NCI-H226 (cell line): ENCODE results near the gene TNP1.

Experiments used
- DNase-seq: peaks from one replicate; pipeline ENCODE4 v3.0.0-alpha.2; 2015

Gene TNP1

DNA sequence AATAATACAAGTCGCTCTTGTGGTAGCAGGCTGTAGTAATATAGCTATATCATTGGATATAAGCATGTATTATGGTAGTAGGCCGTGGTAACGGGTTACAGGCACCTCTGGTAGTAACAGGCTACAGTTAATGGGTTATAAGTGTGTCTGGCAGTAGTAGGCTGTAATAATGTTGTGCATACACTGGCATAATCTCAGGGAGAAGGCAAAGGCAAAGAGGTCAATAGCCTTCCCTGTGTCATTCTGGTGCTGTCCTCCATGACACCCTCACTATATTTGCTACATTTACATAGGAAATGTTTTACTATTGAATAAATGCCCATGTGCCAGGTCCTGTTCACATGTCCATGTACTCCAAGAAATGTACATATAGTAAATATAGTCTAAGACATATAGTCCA is 12.8 kb upstream of the TNP1 start:
- DNase-seq: no peak

- DNase-seq: no peak
Observed at GRCh38 chr2:216872040-216872439, 12.2 kb upstream of the TNP1 start.

- no peak for DNase-seq
Observed at GRCh38 chr2:216871333-216871934, 11.6 kb upstream of the TNP1 start.

- DNase-seq: no peak
Observed at GRCh38 chr2:216870508-216871332, 10.9 kb upstream of the TNP1 start.

DNA sequence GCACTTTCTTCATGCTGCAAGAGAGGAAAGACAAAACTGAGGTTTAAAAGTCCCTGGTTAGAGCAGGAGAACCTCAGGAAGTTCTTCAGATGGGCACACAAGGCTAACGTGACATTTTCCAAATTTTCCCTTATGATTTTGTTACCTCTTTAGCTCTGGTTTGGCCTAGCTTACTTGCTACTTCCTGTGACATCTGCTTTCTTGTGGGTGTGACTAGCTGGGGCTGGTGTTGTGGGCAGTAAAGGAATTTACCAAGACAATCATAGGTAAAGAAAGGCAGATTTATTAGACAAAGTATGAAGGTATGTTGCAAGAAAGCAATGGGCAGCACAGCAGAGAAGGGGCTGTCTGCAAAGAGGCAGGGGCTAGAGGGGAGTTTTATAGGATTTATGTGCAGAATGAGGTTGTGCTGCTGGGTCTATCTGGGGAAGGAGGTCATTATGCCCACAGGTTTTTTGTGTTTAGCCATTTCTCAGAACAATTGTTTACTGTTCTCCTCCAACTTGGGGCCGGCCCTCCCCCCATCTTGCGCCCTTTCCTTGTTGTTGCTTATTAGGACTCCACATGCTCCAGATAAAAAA is 6.7 kb upstream of the TNP1 start:
- DNase-seq: no peak

DNA sequence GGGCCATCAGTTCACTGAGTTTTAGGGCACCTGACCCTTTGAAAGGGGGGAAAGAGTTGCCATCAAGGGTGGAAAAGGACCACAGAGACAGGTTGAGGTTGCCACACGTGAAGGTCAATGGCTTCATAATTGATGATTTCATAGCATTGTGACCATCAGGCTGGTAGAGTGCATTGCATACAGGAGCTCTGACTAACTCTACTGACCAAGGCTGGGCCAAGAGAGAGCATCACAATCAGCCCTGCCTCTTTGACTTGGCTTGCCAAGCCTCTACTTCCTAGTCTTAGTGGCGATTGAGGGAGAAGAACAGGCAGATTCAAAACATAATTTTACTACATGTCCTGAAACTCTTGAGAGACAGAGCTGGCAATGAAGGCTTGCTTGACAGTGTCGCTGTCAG is 5.8 kb upstream of the TNP1 start:
- DNase-seq: no peak

GRCh38 chr2:216863946-216864345 is 4.1 kb upstream of the TNP1 start:
- DNase-seq: no peak

- no peak for DNase-seq
Observed at GRCh38 chr2:216862628-216863398, 2.9 kb upstream of the TNP1 start.

- peak; percentile 6 for DNase-seq
Observed at GRCh38 chr2:216860426-216861137, 718 bp upstream of the TNP1 start.

DNA sequence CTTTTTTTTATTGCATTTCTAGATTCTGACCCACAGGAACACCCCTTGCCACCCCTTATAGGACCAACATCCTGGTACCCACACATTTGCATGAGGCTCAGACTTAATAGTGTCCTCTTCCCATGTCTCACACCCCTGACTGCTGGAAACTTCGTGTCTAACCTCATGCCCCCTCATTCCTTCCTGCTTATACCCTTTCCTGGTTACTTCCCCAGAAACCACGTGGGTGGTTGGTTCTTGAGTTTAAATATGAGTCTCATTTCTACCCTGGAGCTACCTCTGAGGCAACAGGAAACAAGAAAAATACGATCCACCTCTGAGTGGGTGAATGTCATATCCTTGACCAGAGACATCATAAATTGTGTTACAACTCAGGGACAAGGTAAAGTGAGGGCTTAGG is 1.6 kb downstream of the TNP1 start:
- DNase-seq: no peak

GRCh38 chr2:216857131-216857550 is 2.7 kb downstream of the TNP1 start:
- no peak for DNase-seq

GRCh38 chr2:216856406-216857065 is 3.3 kb downstream of the TNP1 start:
- DNase-seq: no peak

- no peak for DNase-seq
Observed at GRCh38 chr2:216855605-216856004, 4.3 kb downstream of the TNP1 start.

DNA sequence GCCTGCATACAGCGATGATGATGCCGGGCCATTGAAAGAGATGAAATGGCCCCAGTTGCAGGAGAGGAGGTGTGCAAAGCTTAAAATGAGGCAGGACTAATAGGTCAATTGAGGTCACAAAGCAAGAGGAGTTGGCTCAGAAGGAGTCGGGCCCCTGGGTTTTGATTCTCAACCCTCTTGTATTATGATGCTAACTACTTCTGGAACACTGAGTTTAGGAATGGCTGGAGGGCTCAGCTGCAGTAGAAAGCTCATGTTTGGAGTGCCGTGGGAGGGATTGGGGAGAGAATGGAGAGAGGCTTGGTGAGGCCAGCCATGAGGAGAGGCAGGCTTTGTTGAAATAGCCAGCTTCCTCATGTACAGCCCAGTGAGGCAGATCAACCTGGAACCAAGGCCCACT is 4.8 kb downstream of the TNP1 start:
- no peak for DNase-seq

- no peak for DNase-seq
Observed at GRCh38 chr2:216851486-216852090, 8.3 kb downstream of the TNP1 start.

DNA sequence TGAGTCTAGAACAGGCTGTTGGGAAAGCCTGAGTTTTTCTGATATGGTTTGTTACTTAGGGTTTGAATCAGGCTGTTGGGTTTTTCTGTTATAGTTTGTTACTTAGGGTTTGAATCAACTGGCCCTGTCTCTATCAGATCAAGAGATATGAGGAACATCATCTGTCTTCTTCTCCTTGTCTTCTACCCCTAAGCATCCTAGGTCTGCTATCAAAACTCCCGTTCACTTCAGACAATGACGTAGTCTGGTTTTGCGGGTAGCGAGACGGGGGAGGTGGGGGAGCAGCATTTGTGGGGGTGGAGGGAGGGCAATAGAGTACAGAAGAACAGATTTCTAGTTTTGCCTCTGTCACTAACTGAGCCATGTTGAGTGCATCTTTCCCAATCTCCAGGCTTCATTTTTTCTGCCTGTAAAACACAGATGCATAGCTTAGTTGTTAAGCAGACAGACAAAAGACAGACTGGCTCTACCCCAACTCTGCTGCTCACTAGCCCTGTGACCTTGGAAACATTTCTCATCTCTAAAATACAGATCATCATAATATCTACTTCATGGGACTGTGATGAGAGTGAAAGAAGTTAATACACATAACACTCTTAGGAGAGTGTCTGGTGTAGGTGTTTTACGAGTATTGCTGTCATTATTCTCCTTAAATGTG is 9.1 kb downstream of the TNP1 start:
- DNase-seq: no peak

DNA sequence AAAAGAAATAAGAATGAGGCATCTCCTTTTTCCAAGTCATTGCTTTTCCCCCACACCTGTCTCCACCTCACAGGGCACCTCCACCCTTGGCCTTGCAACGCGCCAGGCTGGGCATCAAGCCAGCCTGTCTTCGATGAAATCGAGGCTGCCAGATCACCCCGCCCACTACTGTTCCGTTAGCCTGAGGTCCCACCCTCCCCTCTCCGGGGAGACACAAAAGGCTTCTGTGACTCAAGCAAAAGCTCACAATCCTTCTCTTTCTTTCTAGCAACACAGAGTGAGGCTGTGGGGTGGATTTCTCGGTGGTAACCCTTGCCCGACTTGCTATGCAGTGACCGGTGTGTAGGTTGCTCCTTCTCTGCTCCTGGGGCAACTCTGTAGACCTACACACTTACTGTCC is 9.9 kb downstream of the TNP1 start:
- no peak for DNase-seq

DNA sequence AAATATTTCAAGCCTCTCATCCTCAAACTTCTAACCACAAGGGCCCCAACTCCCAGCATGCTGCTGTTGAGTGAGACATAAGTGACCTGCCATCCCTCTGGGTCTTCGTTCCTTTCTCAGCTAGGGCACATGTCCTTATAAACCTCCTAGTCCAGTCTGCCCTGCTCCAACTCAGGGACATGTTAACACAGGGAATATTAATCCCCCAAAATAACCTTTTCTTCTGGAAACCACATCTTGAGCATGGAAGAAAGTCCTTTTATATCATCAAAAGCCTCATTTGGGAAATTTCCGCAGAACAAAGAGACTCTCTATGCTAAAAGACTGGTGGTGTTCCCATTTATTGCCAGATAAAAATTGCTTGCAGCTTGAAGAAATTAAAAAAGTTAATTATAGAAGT is 14.4 kb downstream of the TNP1 start:
- DNase-seq: no peak

DNA sequence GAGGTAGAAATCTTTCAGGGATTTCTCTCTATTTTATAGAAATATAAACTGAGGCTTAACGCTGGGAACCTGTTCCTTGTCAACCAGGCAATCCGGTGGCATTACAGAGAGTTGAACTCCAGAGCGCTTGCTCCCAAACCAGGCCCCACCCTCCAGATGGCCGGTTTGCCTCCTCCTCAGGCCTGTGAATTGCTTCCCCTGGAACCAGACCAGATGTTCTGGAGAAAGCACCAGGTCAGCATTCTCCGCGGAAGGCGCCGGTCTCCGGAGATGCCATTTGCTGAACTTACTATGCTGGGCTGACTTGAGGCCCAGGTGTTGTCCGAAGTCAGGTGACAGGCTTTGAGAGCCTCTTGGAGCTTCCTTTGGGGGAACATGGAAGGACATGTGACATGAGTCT is 17.2 kb downstream of the TNP1 start:
- DNase-seq: no peak

DNA sequence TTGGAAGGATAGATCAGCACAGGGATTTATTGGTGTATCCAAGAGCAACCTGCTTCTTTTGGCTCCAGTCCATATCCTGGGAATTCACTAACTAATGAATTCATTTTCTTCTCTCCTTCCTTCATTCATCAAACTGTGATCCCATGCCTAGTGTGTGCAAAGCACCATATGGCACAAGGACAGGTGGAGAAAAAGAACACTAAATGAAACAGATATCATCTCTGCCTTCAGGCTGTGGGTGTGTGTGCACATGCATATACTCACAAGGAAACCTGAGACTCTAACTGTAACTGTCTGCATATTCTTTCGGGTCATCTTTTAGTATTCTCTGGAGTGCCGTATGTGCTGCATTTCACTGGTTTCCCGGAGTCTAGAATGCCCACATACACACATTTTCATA is 20.2 kb downstream of the TNP1 start:
- no peak for DNase-seq

DNA sequence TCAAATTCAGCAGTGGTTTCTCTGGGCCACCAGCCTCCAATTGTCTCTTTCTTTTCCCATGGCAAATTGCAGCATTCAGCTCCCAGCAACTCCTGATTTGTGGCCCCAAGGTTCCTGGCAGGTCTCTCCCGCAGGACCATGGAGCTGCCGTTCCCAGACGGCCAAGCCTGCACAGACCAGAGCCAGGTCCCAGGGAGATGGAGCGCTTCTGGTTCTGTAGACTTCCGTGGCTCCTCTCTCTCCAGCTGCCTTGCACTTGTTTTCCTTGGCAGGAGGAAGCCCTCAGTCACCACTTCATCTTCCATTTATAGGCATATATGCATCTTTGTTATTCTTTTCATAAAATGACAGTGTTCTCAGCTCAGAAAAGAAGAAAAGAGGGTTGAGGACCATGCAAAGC is 21.7 kb downstream of the TNP1 start:
- DNase-seq: no peak
